ENCODE measurements around the gene BDKRB2.

The BDKRB2 gene

GRCh38 chr14:96274122-96274521 lies 69.5 kb downstream of the BDKRB2 start:
- no peak overlapping the region for H3K4me3 ChIP-seq (replicated peaks; ENCODE audit: insufficient read depth, low read length)
- no peaks in the 10 kb centered on the region for H3K27me3 ChIP-seq (ENCODE audit: insufficient read depth, poor library complexity, severe bottlenecking)
- DNase-seq (ENCODE audit: low read depth in 1 of 2, low spot score in 1 of 2) = no peak
- H3K27ac ChIP-seq (replicated peaks) = no peak overlapping the region
- no peak for TF ChIP-seq POLR2AphosphoS5 (IDR thresholded peaks at IDR 0.05; ENCODE audit: low read depth)
- no peak for TF ChIP-seq SPI1 (IDR thresholded peaks at IDR 0.05; ENCODE audit: borderline replicate concordance, low read depth)
- TF ChIP-seq, protein P1, sequence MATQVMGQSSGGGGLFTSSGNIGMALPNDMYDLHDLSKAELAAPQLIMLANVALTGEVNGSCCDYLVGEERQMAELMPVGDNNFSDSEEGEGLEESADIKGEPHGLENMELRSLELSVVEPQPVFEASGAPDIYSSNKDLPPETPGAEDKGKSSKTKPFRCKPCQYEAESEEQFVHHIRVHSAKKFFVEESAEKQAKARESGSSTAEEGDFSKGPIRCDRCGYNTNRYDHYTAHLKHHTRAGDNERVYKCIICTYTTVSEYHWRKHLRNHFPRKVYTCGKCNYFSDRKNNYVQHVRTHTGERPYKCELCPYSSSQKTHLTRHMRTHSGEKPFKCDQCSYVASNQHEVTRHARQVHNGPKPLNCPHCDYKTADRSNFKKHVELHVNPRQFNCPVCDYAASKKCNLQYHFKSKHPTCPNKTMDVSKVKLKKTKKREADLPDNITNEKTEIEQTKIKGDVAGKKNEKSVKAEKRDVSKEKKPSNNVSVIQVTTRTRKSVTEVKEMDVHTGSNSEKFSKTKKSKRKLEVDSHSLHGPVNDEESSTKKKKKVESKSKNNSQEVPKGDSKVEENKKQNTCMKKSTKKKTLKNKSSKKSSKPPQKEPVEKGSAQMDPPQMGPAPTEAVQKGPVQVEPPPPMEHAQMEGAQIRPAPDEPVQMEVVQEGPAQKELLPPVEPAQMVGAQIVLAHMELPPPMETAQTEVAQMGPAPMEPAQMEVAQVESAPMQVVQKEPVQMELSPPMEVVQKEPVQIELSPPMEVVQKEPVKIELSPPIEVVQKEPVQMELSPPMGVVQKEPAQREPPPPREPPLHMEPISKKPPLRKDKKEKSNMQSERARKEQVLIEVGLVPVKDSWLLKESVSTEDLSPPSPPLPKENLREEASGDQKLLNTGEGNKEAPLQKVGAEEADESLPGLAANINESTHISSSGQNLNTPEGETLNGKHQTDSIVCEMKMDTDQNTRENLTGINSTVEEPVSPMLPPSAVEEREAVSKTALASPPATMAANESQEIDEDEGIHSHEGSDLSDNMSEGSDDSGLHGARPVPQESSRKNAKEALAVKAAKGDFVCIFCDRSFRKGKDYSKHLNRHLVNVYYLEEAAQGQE (IDR thresholded peaks at IDR 0.05; ENCODE audit: insufficient replicate concordance, low read depth) = no peak
- no peak for TF ChIP-seq GABPA (IDR thresholded peaks at IDR 0.05; ENCODE audit: low read depth)
- TF ChIP-seq, protein P2, sequence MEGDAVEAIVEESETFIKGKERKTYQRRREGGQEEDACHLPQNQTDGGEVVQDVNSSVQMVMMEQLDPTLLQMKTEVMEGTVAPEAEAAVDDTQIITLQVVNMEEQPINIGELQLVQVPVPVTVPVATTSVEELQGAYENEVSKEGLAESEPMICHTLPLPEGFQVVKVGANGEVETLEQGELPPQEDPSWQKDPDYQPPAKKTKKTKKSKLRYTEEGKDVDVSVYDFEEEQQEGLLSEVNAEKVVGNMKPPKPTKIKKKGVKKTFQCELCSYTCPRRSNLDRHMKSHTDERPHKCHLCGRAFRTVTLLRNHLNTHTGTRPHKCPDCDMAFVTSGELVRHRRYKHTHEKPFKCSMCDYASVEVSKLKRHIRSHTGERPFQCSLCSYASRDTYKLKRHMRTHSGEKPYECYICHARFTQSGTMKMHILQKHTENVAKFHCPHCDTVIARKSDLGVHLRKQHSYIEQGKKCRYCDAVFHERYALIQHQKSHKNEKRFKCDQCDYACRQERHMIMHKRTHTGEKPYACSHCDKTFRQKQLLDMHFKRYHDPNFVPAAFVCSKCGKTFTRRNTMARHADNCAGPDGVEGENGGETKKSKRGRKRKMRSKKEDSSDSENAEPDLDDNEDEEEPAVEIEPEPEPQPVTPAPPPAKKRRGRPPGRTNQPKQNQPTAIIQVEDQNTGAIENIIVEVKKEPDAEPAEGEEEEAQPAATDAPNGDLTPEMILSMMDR (IDR thresholded peaks at IDR 0.05; ENCODE audit: insufficient read depth, low read length) = no peak

- no peak for DNase-seq (ENCODE audit: low read depth in 1 of 2, low spot score in 1 of 2)
- no peak overlapping the region for H3K4me3 ChIP-seq (replicated peaks; ENCODE audit: insufficient read depth, low read length)
- TF ChIP-seq POLR2AphosphoS5 (IDR thresholded peaks at IDR 0.05; ENCODE audit: low read depth) = no peak
- TF ChIP-seq GABPA (IDR thresholded peaks at IDR 0.05; ENCODE audit: low read depth) = no peak
- TF ChIP-seq, protein P2 (IDR thresholded peaks at IDR 0.05; ENCODE audit: insufficient read depth, low read length) = no peak
- TF ChIP-seq, protein P1 (IDR thresholded peaks at IDR 0.05; ENCODE audit: insufficient replicate concordance, low read depth) = no peak
- TF ChIP-seq SPI1 (IDR thresholded peaks at IDR 0.05; ENCODE audit: borderline replicate concordance, low read depth) = no peak
- H3K27ac ChIP-seq (replicated peaks) = no peak overlapping the region
- H3K27me3 ChIP-seq (ENCODE audit: insufficient read depth, poor library complexity, severe bottlenecking) = no peaks in the 10 kb centered on the region
Measured at GRCh38 chr14:96274543-96274942, 69.9 kb downstream of the BDKRB2 start.

GRCh38 chr14:96275177-96276112 lies 70.8 kb downstream of the BDKRB2 start:
- Histone ChIP-seq H3K27ac (replicated peaks) (no peak overlapping the region), H3K4me3 (replicated peaks; ENCODE audit: insufficient read depth, low read length) (no peak overlapping the region), H3K27me3 (ENCODE audit: insufficient read depth, poor library complexity, severe bottlenecking) (no peaks in the 10 kb centered on the region)
- DNase-seq (ENCODE audit: low read depth in 1 of 2, low spot score in 1 of 2) = peak; percentile 27 to 55
- TF ChIP-seq, protein P2 (IDR thresholded peaks at IDR 0.05; ENCODE audit: insufficient read depth, low read length) = peak; percentile 81
- TF ChIP-seq, protein P1 (IDR thresholded peaks at IDR 0.05; ENCODE audit: insufficient replicate concordance, low read depth) = no peak
- no peak for TF ChIP-seq SPI1 (IDR thresholded peaks at IDR 0.05; ENCODE audit: borderline replicate concordance, low read depth)
